Osteocyte (in vitro differentiated cells): ENCODE results near the gene BCAP31. TPM values are rescaled to one million over a fixed set of nuclear protein-coding genes. Genes with fewer than 3 reads are reported as not detected.

Experiments used
- DNase-seq: peaks from one replicate; pipeline ENCODE4 v3.0.0; 2021; ENCODE audit warnings: mixed read lengths; ENCODE audit not compliant: unreplicated experiment; ENCODE audit errors: extremely low spot score
- H3K27ac Mint-ChIP-seq: one replicate; pipeline ENCODE4 v1.8.0; 2021; ENCODE audit warnings: mild to moderate bottlenecking, mixed read lengths; ENCODE audit not compliant: unreplicated experiment
- H3K27me3 Mint-ChIP-seq: one replicate; pipeline ENCODE4 v1.8.0; 2021; ENCODE audit warnings: mixed read lengths; ENCODE audit not compliant: unreplicated experiment
- H3K36me3 Mint-ChIP-seq: one replicate; pipeline ENCODE4 v1.8.0; 2021; ENCODE audit warnings: mixed read lengths; ENCODE audit not compliant: unreplicated experiment
- H3K4me1 Mint-ChIP-seq: one replicate; pipeline ENCODE4 v1.8.0; 2021; ENCODE audit warnings: mixed read lengths; ENCODE audit not compliant: unreplicated experiment
- H3K4me3 Mint-ChIP-seq: one replicate; pipeline ENCODE4 v1.8.0; 2021; ENCODE audit warnings: mild to moderate bottlenecking, moderate library complexity, mixed read lengths; ENCODE audit not compliant: unreplicated experiment
- H3K9me3 Mint-ChIP-seq: one replicate; pipeline ENCODE4 v1.8.0; 2021; ENCODE audit warnings: mixed read lengths; ENCODE audit not compliant: unreplicated experiment
- CTCF ChIP-seq: fragments of 200-600 bp; sonication (generic); IDR thresholded peaks from 2 replicates; pipeline ENCODE4 v1.5.0; 2021; ENCODE audit warnings: antibody characterized with exemption, mild to moderate bottlenecking, moderate library complexity
- total RNA-seq: library from RNA; stranded (reverse); gene quantifications from 2 replicates; pipeline ENCODE4 v1.2.1, GENCODE V29; 2021

The BCAP31 gene
- total RNA-seq, 1 donor from 2014 or later = 172 TPM

GRCh38 chrX:153704021-153704526 lies 20.1 kb downstream of the BCAP31 start:
- DNase-seq = no peak
- no peaks in the 10 kb centered on the region for H3K27me3 Mint-ChIP-seq
- H3K9me3 Mint-ChIP-seq = no peaks in the 10 kb centered on the region
- peaks cover 17% of the 10 kb centered on the region for H3K4me1 Mint-ChIP-seq
- no peak overlapping the region for H3K27ac Mint-ChIP-seq
- no peak overlapping the region for H3K4me3 Mint-ChIP-seq
- TF ChIP-seq CTCF = no peak
- no peaks in the 10 kb centered on the region for H3K36me3 Mint-ChIP-seq

GRCh38 chrX:153703036-153703370 lies 21.2 kb downstream of the BCAP31 start:
- no peak overlapping the region for H3K27ac Mint-ChIP-seq
- peaks cover 12% of the 10 kb centered on the region for H3K4me1 Mint-ChIP-seq
- H3K27me3 Mint-ChIP-seq = no peaks in the 10 kb centered on the region

GRCh38 chrX:153702336-153703035 lies 21.7 kb downstream of the BCAP31 start:
- H3K36me3 Mint-ChIP-seq = peaks cover 4% of the 10 kb centered on the region
- H3K4me3 Mint-ChIP-seq = no peak overlapping the region
- H3K27me3 Mint-ChIP-seq = no peaks in the 10 kb centered on the region
- DNase-seq = no peak
- no peak for TF ChIP-seq CTCF
- H3K9me3 Mint-ChIP-seq = no peaks in the 10 kb centered on the region
- H3K4me1 Mint-ChIP-seq = peaks cover 12% of the 10 kb centered on the region
- H3K27ac Mint-ChIP-seq = no peak overlapping the region

More at GRCh38 chrX:153703036-153703370, 21.2 kb downstream of the BCAP31 start:
- TF ChIP-seq CTCF = no peak
- Mint-ChIP-seq H3K9me3 (no peaks in the 10 kb centered on the region), H3K4me3 (no peak overlapping the region), H3K36me3 (peaks cover 4% of the 10 kb centered on the region)
- no peak for DNase-seq

GRCh38 chrX:153701706-153702105 lies 22.5 kb downstream of the BCAP31 start:
- no peak for DNase-seq
- Mint-ChIP-seq H3K27me3 (no peaks in the 10 kb centered on the region), H3K27ac (no peak overlapping the region)

More at GRCh38 chrX:153701706-153702105, 22.5 kb downstream of the BCAP31 start:
- peaks cover 4% of the 10 kb centered on the region for H3K36me3 Mint-ChIP-seq
- peaks cover 11% of the 10 kb centered on the region for H3K4me1 Mint-ChIP-seq
- H3K4me3 Mint-ChIP-seq = no peak overlapping the region
- no peak for TF ChIP-seq CTCF
- H3K9me3 Mint-ChIP-seq = no peaks in the 10 kb centered on the region
